ENCODE results near the gene TENT4A.

DNA sequence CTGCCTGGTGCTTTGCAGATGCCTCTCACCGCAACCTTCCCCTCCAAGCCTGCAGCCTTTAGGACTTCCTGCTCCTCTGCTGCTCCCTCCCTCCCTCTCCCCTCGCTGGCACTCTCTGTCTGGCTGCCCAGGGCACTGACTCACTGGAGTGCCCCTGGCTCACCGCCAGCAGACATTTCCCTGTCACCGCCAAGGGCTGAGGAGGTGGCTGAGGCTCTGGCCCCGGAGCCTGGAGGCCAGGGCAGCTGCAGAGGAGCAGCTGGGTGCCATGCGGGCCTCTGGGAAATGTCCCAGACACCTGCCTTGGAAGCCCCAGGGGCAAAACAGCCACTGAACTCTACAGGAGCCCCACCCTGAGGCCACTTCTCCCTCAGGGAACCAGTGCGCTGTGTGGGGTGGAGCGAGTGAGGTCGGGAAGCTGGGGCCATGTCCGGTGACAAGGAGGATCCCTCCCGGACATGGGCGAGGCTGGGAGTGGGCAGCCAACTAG lies 53.4 kb downstream of the TENT4A start:
- TF ChIP-seq, protein P1, sequence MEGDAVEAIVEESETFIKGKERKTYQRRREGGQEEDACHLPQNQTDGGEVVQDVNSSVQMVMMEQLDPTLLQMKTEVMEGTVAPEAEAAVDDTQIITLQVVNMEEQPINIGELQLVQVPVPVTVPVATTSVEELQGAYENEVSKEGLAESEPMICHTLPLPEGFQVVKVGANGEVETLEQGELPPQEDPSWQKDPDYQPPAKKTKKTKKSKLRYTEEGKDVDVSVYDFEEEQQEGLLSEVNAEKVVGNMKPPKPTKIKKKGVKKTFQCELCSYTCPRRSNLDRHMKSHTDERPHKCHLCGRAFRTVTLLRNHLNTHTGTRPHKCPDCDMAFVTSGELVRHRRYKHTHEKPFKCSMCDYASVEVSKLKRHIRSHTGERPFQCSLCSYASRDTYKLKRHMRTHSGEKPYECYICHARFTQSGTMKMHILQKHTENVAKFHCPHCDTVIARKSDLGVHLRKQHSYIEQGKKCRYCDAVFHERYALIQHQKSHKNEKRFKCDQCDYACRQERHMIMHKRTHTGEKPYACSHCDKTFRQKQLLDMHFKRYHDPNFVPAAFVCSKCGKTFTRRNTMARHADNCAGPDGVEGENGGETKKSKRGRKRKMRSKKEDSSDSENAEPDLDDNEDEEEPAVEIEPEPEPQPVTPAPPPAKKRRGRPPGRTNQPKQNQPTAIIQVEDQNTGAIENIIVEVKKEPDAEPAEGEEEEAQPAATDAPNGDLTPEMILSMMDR (conservative IDR thresholded peaks at IDR 0.05 in 1 of 2, IDR thresholded peaks at IDR 0.05 in 1 of 2; ENCODE audit: extremely low read depth in 1 of 2, insufficient read depth in 1 of 2, low read depth in 1 of 2, low read length in 2 of 2) = no peak
- TF ChIP-seq EZH2 (IDR thresholded peaks at IDR 0.05; ENCODE audit: borderline replicate concordance, low read length) = no peak

Measured in mammary epithelial cell (primary cell).